GM18907 (cell line): Measurements from ENCODE around the gene RAC2.

Source experiments
- ATAC-seq: cut with Tn5 transposase; IDR thresholded peaks from one replicate; pipeline ENCODE4 v1.9.1; 2021; ENCODE audit warnings: mild to moderate bottlenecking, moderate library complexity; ENCODE audit not compliant: unreplicated experiment

RAC2 gene

GRCh38 chr22:37192204-37192603, 51.9 kb downstream of the RAC2 start:
- ATAC-seq: no peak

GRCh38 chr22:37190262-37190780, 53.7 kb downstream of the RAC2 start:
- ATAC-seq: no peak

- no peak for ATAC-seq
Observed at GRCh38 chr22:37188901-37189466, 55.1 kb downstream of the RAC2 start.

GRCh38 chr22:37187891-37188761, 55.9 kb downstream of the RAC2 start, which contains the start of gene C1QTNF6:
TSS of gene C1QTNF6 (minus strand) at chr22:37188247. CDS start at chr22:37188213, 34 bp downstream.
- no peak for ATAC-seq

GRCh38 chr22:37187552-37187890, 56.5 kb downstream of the RAC2 start:
- no peak for ATAC-seq

GRCh38 chr22:37186997-37187522, 57.0 kb downstream of the RAC2 start:
- ATAC-seq: no peak

- ATAC-seq: no peak
Observed at GRCh38 chr22:37186228-37186996, 57.7 kb downstream of the RAC2 start.

GRCh38 chr22:37185646-37186227, 58.3 kb downstream of the RAC2 start:
- no peak for ATAC-seq

GRCh38 chr22:37184816-37185541, 59.1 kb downstream of the RAC2 start:
- ATAC-seq: no peak

GRCh38 chr22:37184380-37184755, 59.7 kb downstream of the RAC2 start:
- ATAC-seq: no peak

- no peak for ATAC-seq
Observed at GRCh38 chr22:37183432-37184379, 60.4 kb downstream of the RAC2 start.

- ATAC-seq: no peak
Observed at GRCh38 chr22:37182949-37183245, 61.2 kb downstream of the RAC2 start.

- no peak for ATAC-seq
Observed at GRCh38 chr22:37182101-37182948, 61.7 kb downstream of the RAC2 start.

- no peak for ATAC-seq
Observed at GRCh38 chr22:37181681-37182080, 62.4 kb downstream of the RAC2 start.

- no peak for ATAC-seq
Observed at GRCh38 chr22:37180531-37181231, 63.4 kb downstream of the RAC2 start.

- no peak for ATAC-seq
Observed at GRCh38 chr22:37179622-37180420, 64.2 kb downstream of the RAC2 start.

GRCh38 chr22:37179126-37179470, 65.0 kb downstream of the RAC2 start:
- ATAC-seq: no peak
